ENCODE measurements around the gene PRDX2.

The PRDX2 gene

GRCh38 chr19:12788042-12788681 is 13.4 kb downstream of the PRDX2 start:
- Histone ChIP-seq H3K4me3 (ENCODE audit: low read length) (peak overlapping the region; percentile 79), H3F3A (ENCODE audit: control insufficient read depth, insufficient read depth) (peaks cover 43% of the 10 kb centered on the region), H3K4me2 (ENCODE audit: low read length) (peak overlapping the region; percentile 93), H3K79me2 (ENCODE audit: control insufficient read depth, low read length) (peaks cover 27% of the 10 kb centered on the region), H3K4me1 (ENCODE audit: control insufficient read depth, low read length) (peaks cover 72% of the 10 kb centered on the region), H3K9me3 (ENCODE audit: control insufficient read depth, insufficient read depth, low read length) (no peaks in the 10 kb centered on the region), H3K36me3 (ENCODE audit: control insufficient read depth, low read length) (peaks cover 6% of the 10 kb centered on the region; the same call in 1 of the 2 replicates), H3K27ac (ENCODE audit: low read depth, low read length) (peak overlapping the region; percentile 84), H3K9me2 (replicated peaks; ENCODE audit: control insufficient read depth, low read length) (no peaks in the 10 kb centered on the region), H3K27me3 (ENCODE audit: control insufficient read depth, low read length) (no peaks in the 10 kb centered on the region), H4K20me1 (ENCODE audit: control insufficient read depth, insufficient read depth, low read depth, low read length) (no peaks in the 10 kb centered on the region)
- no peak for TF ChIP-seq CTCF (IDR thresholded peaks at IDR 0.05; ENCODE audit: low read depth, low read length, poor library complexity, severe bottlenecking)
- no peak for TF ChIP-seq EZH2phosphoT487 (IDR thresholded peaks at IDR 0.05; ENCODE audit: borderline replicate concordance, low read length)

GRCh38 chr19:12787458-12787857 is 14.1 kb downstream of the PRDX2 start:
- TF ChIP-seq CTCF (IDR thresholded peaks at IDR 0.05; ENCODE audit: low read depth, low read length, poor library complexity, severe bottlenecking) (no peak), EZH2phosphoT487 (IDR thresholded peaks at IDR 0.05; ENCODE audit: borderline replicate concordance, low read length) (no peak)
- Histone ChIP-seq H3K9me2 (replicated peaks; ENCODE audit: control insufficient read depth, low read length) (no peaks in the 10 kb centered on the region), H4K20me1 (ENCODE audit: control insufficient read depth, insufficient read depth, low read depth, low read length) (no peaks in the 10 kb centered on the region), H3F3A (ENCODE audit: control insufficient read depth, insufficient read depth) (peaks cover 43% of the 10 kb centered on the region), H3K9me3 (ENCODE audit: control insufficient read depth, insufficient read depth, low read length) (no peaks in the 10 kb centered on the region), H3K27me3 (ENCODE audit: control insufficient read depth, low read length) (no peaks in the 10 kb centered on the region), H3K4me3 (ENCODE audit: low read length) (no peak overlapping the region), H3K4me2 (ENCODE audit: low read length) (no peak overlapping the region), H3K79me2 (ENCODE audit: control insufficient read depth, low read length) (peaks cover 20% of the 10 kb centered on the region), H3K4me1 (ENCODE audit: control insufficient read depth, low read length) (peaks cover 79% of the 10 kb centered on the region), H3K36me3 (ENCODE audit: control insufficient read depth, low read length) (no peaks in the 10 kb centered on the region), H3K27ac (ENCODE audit: low read depth, low read length) (no peak overlapping the region)

GRCh38 chr19:12786952-12787351 is 14.6 kb downstream of the PRDX2 start:
- H3K4me2 ChIP-seq (ENCODE audit: low read length) = peak overlapping the region; percentile 93
- TF ChIP-seq EZH2phosphoT487 (IDR thresholded peaks at IDR 0.05; ENCODE audit: borderline replicate concordance, low read length) (no peak), CTCF (IDR thresholded peaks at IDR 0.05; ENCODE audit: low read depth, low read length, poor library complexity, severe bottlenecking) (no peak)
- H3K36me3 ChIP-seq (ENCODE audit: control insufficient read depth, low read length) = no peaks in the 10 kb centered on the region
- peaks cover 47% of the 10 kb centered on the region for H3F3A ChIP-seq (ENCODE audit: control insufficient read depth, insufficient read depth)
- H3K27ac ChIP-seq (ENCODE audit: low read depth, low read length) = peak overlapping the region; percentile 75
- no peaks in the 10 kb centered on the region for H4K20me1 ChIP-seq (ENCODE audit: control insufficient read depth, insufficient read depth, low read depth, low read length)
- H3K9me3 ChIP-seq (ENCODE audit: control insufficient read depth, insufficient read depth, low read length) = no peaks in the 10 kb centered on the region
- no peaks in the 10 kb centered on the region for H3K27me3 ChIP-seq (ENCODE audit: control insufficient read depth, low read length)
- no peaks in the 10 kb centered on the region for H3K9me2 ChIP-seq (replicated peaks; ENCODE audit: control insufficient read depth, low read length)
- H3K4me1 ChIP-seq (ENCODE audit: control insufficient read depth, low read length) = peaks cover 84% of the 10 kb centered on the region
- no peak overlapping the region for H3K4me3 ChIP-seq (ENCODE audit: low read length)
- peaks cover 15% of the 10 kb centered on the region for H3K79me2 ChIP-seq (ENCODE audit: control insufficient read depth, low read length)

Data from DOHH2 (cell line).